HepG2 (cell line): ENCODE data around the gene IQCE. TPM values are rescaled to one million over a fixed set of nuclear protein-coding genes. Genes with fewer than 3 reads are reported as not detected.

Source experiments
- ATAC-seq: fragments of 200-7000 bp; cut with Tn5 transposase; 3 replicates; pipeline ENCODE4 v1.9.1; 2020; ENCODE audit warnings: mild to moderate bottlenecking, moderate library complexity
- BruUV-seq: library from RNA; stranded (reverse); fragments of 400-500 nt; replicated peaks from 2 replicates; lab custom pipeline; 2021; lab: Mats Ljungman, UMichigan
- CTCF ChIA-PET: fragments of 300-600 bp; formaldehyde crosslinking; extraction: SDS; loops from one replicate; lab custom pipeline; 2021; ENCODE audit warnings: low total read pairs, inconsistent platforms, low intra/inter-chr PET ratio; lab: Yijun Ruan, JAX
- POLR2A ChIA-PET: fragments of 350-600 bp; sonication (Branson Sonifier 250); formaldehyde crosslinking; loops from one replicate; lab custom pipeline; 2020; ENCODE audit warnings: antibody characterized with exemption, inconsistent platforms; lab: Yijun Ruan, JAX
- DNase-seq: peaks from one replicate; pipeline ENCODE4 v3.0.0-alpha.2; 2015; ENCODE audit warnings: low spot score
- FAIRE-seq: peaks from 3 replicates; lab custom pipeline; 2011; peaks lifted over from hg19 to GRCh38; lab: Jason Lieb, UNC
- H2AFZ ChIP-seq: one replicate; pipeline ENCODE4 v1.6.1; 2011; ENCODE audit warnings: low read length, inconsistent platforms
- H3K27ac ChIP-seq: fragments of 300-600 bp; 3 replicates; pipeline ENCODE4 v1.8.0; 2011; ENCODE audit warnings: mixed run types, mild to moderate bottlenecking, mixed read lengths, low read length, inconsistent platforms; ENCODE audit not compliant: insufficient read depth; ENCODE audit errors: extremely low read length
- H3K27me3 ChIP-seq, 2 experiments: fragments of 200-600 bp in 1 of 2; 2 replicates in 1 of 2; 3 replicates in 1 of 2; pipeline versions ENCODE4 v1.6.0 to v1.8.0; 2011; ENCODE audit warnings: low read length in 2 of 2, mild to moderate bottlenecking in 2 of 2, moderate library complexity in 2 of 2, inconsistent platforms in 1 of 2; ENCODE audit not compliant: insufficient read depth in 2 of 2, control insufficient read depth in 1 of 2
- H3K36me3 ChIP-seq, 2 experiments: fragments of 200-600 bp in 1 of 2; replicated peaks in 1 of 2; 2 replicates in 1 of 2; 3 replicates in 1 of 2; pipeline versions ENCODE4 v1.5.1 to v1.8.0; 2011; ENCODE audit warnings: low read length in 2 of 2, inconsistent platforms in 1 of 2; ENCODE audit not compliant: insufficient read depth in 2 of 2, control insufficient read depth in 1 of 2
- H3K4me1 ChIP-seq: 2 replicates; pipeline ENCODE4 v1.5.1; 2012; ENCODE audit warnings: low read length, inconsistent platforms; ENCODE audit not compliant: insufficient read depth
- H3K4me2 ChIP-seq: 2 replicates; pipeline ENCODE4 v1.6.0; 2011; ENCODE audit warnings: low read depth, low read length, inconsistent platforms
- H3K4me3 ChIP-seq, 3 experiments: fragments of 200-600 bp in 1 of 3; sonication (generic), shearing (Covaris generic) in 1 of 3; replicated peaks in 1 of 3; 2 replicates each; pipeline ENCODE4 v1.5.1; 2011 to 2016; ENCODE audit warnings: low read length in 3 of 3, inconsistent platforms in 2 of 3, low read depth in 2 of 3, mild to moderate bottlenecking in 2 of 3, control low read depth in 1 of 3, mixed read lengths in 1 of 3; ENCODE audit not compliant: insufficient read depth in 1 of 3
- H3K79me2 ChIP-seq: one replicate; pipeline ENCODE4 v1.6.1; 2011; ENCODE audit warnings: low read length, inconsistent platforms; ENCODE audit not compliant: insufficient read depth
- H3K9ac ChIP-seq: 2 replicates; pipeline ENCODE4 v1.6.0; 2011; ENCODE audit warnings: mild to moderate bottlenecking, low read depth, low read length, inconsistent platforms; ENCODE audit not compliant: insufficient read depth
- H3K9me3 ChIP-seq: 2 replicates; pipeline ENCODE4 v1.5.1; 2012; ENCODE audit warnings: mild to moderate bottlenecking, low read length
- H4K20me1 ChIP-seq: 2 replicates; pipeline ENCODE4 v1.6.0; 2011; ENCODE audit warnings: inconsistent platforms, mild to moderate bottlenecking, low read length, moderate library complexity; ENCODE audit not compliant: insufficient read depth
- NFE2 ChIP-seq: sonication (generic); formaldehyde crosslinking; IDR thresholded peaks from 2 replicates; pipeline ENCODE4 v1.4.0; 2020; ENCODE audit warnings: missing genetic modification reagents
- RFXAP ChIP-seq: sonication (generic); formaldehyde crosslinking; IDR thresholded peaks from 2 replicates; pipeline ENCODE4 v1.4.0; 2020; ENCODE audit warnings: missing genetic modification reagents, borderline replicate concordance
- U2AF2 ChIP-seq: fragments of 200-400 bp; formaldehyde crosslinking; IDR thresholded peaks from 2 replicates; pipeline ENCODE4 v1.6.1; 2017; ENCODE audit warnings: low read depth, mild to moderate bottlenecking, low read length
- ZNF138 ChIP-seq: sonication (generic); formaldehyde crosslinking; IDR thresholded peaks from 2 replicates; pipeline ENCODE4 v1.5.0; 2020; ENCODE audit warnings: mild to moderate bottlenecking, low read depth, missing genetic modification reagents
- ZNF232 ChIP-seq: sonication (generic); formaldehyde crosslinking; IDR thresholded peaks from 2 replicates; pipeline ENCODE4 v1.4.0; 2020; ENCODE audit warnings: missing genetic modification reagents, borderline replicate concordance
- ZNF317 ChIP-seq: sonication (generic); formaldehyde crosslinking; IDR thresholded peaks from 2 replicates; pipeline ENCODE4 v1.5.0; 2020; ENCODE audit warnings: mild to moderate bottlenecking, missing genetic modification reagents
- ZNF562 ChIP-seq: sonication (generic); formaldehyde crosslinking; IDR thresholded peaks from 2 replicates; pipeline ENCODE4 v1.8.0; 2022; ENCODE audit warnings: missing genetic modification reagents, borderline replicate concordance
- ZNF589 ChIP-seq: sonication (generic); formaldehyde crosslinking; conservative IDR thresholded peaks from 2 replicates; pipeline ENCODE4 v1.8.0; 2022; ENCODE audit warnings: mild to moderate bottlenecking, moderate library complexity, missing genetic modification reagents
- ZNF790 ChIP-seq: sonication (generic); formaldehyde crosslinking; IDR thresholded peaks from 2 replicates; pipeline ENCODE4 v1.8.0; 2022; ENCODE audit warnings: missing genetic modification reagents, mild to moderate bottlenecking, borderline replicate concordance
- ZNF841 ChIP-seq: sonication (generic); formaldehyde crosslinking; IDR thresholded peaks from 2 replicates; pipeline ENCODE4 v1.8.1; 2023; ENCODE audit warnings: missing genetic modification reagents, borderline replicate concordance
- WGBS: methylation state at CpG from one replicate; pipeline ENCODE4 v1.1.6; 2017; ENCODE audit warnings: low lambda C conversion rate; 5-methylcytosine and 5-hydroxymethylcytosine counted together
- in situ Hi-C: cut with HindIII; loops from 2 replicates; pipeline ENCODE4 v1.10.0; 2017; ENCODE audit warnings: low pct_unique_long_range_greater_than_20kb; ENCODE audit not compliant: extremely low pct_ligation_motif_present
- intact Hi-C: fragments of 100-400 bp; cut with micrococcal nuclease; formaldehyde crosslinking; loops from one replicate; pipeline ENCODE4 v1.10.0; 2022; ENCODE audit not compliant: unreplicated experiment
- polyA plus RNA-seq, 8 experiments: library from polyadenylated mRNA; depleted of rRNA in 3 of 8; stranded (reverse) in 7 of 8; unstranded in 1 of 8; fragments of >200 nt; fragmentation: Illumina TruSeq in 4 of 8; extraction: Trizol in 4 of 8; gene quantifications; 2 replicates each; pipeline versions ENCODE4 v1.2.1 to v1.2.3, GENCODE V29; 2011 to 2016; ENCODE audit warnings: low read depth in 4 of 8, missing spikeins in 1 of 8, mixed read lengths in 1 of 8; ENCODE audit not compliant: insufficient read depth in 1 of 8
- total RNA-seq, 5 experiments: library from RNA; depleted of rRNA; stranded (reverse); fragments of >200 nt; fragmentation: Illumina TruSeq; extraction: Trizol; gene quantifications; 2 replicates each; pipeline ENCODE4 v1.2.3, GENCODE V29; 2016; ENCODE audit warnings: low read depth in 1 of 5
- TF ChIP-seq, protein P1 (sequence below): sonication (generic); formaldehyde crosslinking; conservative IDR thresholded peaks from 2 replicates; pipeline ENCODE4 v1.8.1; 2023; ENCODE audit warnings: missing genetic modification reagents
- TF ChIP-seq, protein P2 (sequence below): IDR thresholded peaks from 2 replicates; pipeline ENCODE4 v1.6.1; 2016; ENCODE audit warnings: control low read depth

The IQCE gene
- total and polyA plus RNA-seq, 2 of the 13 experiments (the other 11 are each of a cell fraction or from before 2014, with no cell fraction given): 1.5 to 2.5 TPM

DNA sequence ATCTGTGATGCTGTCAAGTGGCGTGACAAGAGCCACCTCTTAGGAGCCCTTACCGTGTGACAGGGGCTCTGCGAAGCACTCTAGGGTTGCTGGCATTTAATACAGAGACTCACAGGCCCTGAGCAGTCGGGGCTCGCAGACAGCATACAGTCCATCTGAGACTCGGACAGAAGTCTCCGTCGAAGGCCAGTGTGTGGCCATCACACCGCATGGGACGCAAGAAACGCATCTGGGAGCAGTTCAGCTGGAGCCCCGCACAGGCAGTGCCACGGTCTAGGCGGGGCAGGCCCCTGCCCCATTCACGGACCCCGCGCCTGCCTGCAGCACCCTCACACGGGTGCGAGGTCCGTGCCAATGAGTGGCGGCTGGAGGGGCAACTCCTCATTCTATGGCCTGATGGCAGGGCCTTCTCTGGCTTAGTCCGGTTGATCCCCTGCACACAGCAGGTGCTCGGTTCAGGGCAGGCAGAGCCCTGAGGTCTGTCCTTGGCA, 33.6 kb downstream of the IQCE start:
- no peak for TF ChIP-seq ZNF138 (CRISPR knock-in tag)
- TF ChIP-seq ZNF232 (CRISPR knock-in tag): no peak
- TF ChIP-seq NFE2: no peak
- TF ChIP-seq ZNF841: no peak
- TF ChIP-seq, protein P1, sequence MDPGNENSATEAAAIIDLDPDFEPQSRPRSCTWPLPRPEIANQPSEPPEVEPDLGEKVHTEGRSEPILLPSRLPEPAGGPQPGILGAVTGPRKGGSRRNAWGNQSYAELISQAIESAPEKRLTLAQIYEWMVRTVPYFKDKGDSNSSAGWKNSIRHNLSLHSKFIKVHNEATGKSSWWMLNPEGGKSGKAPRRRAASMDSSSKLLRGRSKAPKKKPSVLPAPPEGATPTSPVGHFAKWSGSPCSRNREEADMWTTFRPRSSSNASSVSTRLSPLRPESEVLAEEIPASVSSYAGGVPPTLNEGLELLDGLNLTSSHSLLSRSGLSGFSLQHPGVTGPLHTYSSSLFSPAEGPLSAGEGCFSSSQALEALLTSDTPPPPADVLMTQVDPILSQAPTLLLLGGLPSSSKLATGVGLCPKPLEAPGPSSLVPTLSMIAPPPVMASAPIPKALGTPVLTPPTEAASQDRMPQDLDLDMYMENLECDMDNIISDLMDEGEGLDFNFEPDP (CRISPR knock-in tag): no peak
- TF ChIP-seq, protein P2, sequence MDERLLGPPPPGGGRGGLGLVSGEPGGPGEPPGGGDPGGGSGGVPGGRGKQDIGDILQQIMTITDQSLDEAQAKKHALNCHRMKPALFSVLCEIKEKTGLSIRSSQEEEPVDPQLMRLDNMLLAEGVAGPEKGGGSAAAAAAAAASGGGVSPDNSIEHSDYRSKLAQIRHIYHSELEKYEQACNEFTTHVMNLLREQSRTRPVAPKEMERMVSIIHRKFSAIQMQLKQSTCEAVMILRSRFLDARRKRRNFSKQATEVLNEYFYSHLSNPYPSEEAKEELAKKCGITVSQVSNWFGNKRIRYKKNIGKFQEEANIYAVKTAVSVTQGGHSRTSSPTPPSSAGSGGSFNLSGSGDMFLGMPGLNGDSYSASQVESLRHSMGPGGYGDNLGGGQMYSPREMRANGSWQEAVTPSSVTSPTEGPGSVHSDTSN (CRISPR knock-in tag): no peak
- TF ChIP-seq ZNF317 (CRISPR knock-in tag): no peak
- TF ChIP-seq ZNF562: no peak
- TF ChIP-seq ZNF589: no peak
- no peak for TF ChIP-seq U2AF2
- TF ChIP-seq RFXAP (CRISPR knock-in tag): no peak
- TF ChIP-seq ZNF790: no peak
- in situ Hi-C loops: no loop called here
- no peak overlapping the region for H3K27ac ChIP-seq
- no peak overlapping the region for H3K4me2 ChIP-seq
- H3K9me3 ChIP-seq: no peaks in the 10 kb centered on the region
- ChIA-PET POLR2A (no interaction called here), CTCF (no interaction called here)
- no peak for FAIRE-seq
- ATAC-seq: no peak
- no peak for DNase-seq
- H3K4me3 ChIP-seq: no peak overlapping the region
- H3K9ac ChIP-seq: no peak overlapping the region
- no peaks in the 10 kb centered on the region for H3K36me3 ChIP-seq
- WGBS: 94% methylated on average over 19 of the region's 23 CpGs
- H3K27me3 ChIP-seq: no peaks in the 10 kb centered on the region
- no peaks in the 10 kb centered on the region for H3K79me2 ChIP-seq
- BruUV-seq: no TSS peak
- intact Hi-C loops: no loop called here
- H4K20me1 ChIP-seq: no peaks in the 10 kb centered on the region
- no peaks in the 10 kb centered on the region for H3K4me1 ChIP-seq
- no peak overlapping the region for H2AFZ ChIP-seq
